ENCODE data around the gene CXCR4.

GRCh38 chr2:136130511-136130910 lies 12.6 kb upstream of the CXCR4 start:
- TF ChIP-seq EZH2 (IDR thresholded peaks at IDR 0.05; ENCODE audit: borderline replicate concordance, low read depth, low read length, poor library complexity, severe bottlenecking) (no peak), CTCF (conservative IDR thresholded peaks at IDR 0.05; ENCODE audit: low read depth, low read length) (no peak)

Measured in A673 (cell line).